Naive thymus-derived CD4-positive, alpha-beta T cell (primary cell): Measurements from ENCODE around the gene GPRASP3. TPM values are rescaled to one million over a fixed set of nuclear protein-coding genes. Genes with fewer than 3 reads are reported as not detected.
"Not testable (repeated sequence)": the region's sequence is repeated elsewhere in the genome, so short reads cannot be mapped to it uniquely, and the experiment has no call there.

ENCODE experiments used
- ATAC-seq: fragments of 150-1000 bp; cut with Tn5 transposase; 2 replicates; pipeline ENCODE4 v1.10.0; 2021; ENCODE audit warnings: mild to moderate bottlenecking, moderate library complexity
- CTCF ChIA-PET: fragments of 350-600 bp; sonication (Branson Sonifier 250); formaldehyde crosslinking; loops from one replicate; lab custom pipeline; 2021; ENCODE audit warnings: antibody characterized with exemption; lab: Charles Lee
- POLR2A ChIA-PET: fragments of 350-600 bp; sonication (Branson Sonifier 250); formaldehyde crosslinking; loops from one replicate; lab custom pipeline; 2021; ENCODE audit warnings: antibody characterized with exemption, inconsistent platforms; lab: Charles Lee
- DNase-seq, 9 donors: peaks; one replicate each; pipeline versions ENCODE4 v3.0.0 to v3.0.0-alpha.2; 2020 to 2022; ENCODE audit warnings: mixed read lengths in 1 of 9
- H3K27ac ChIP-seq: one replicate; pipeline ENCODE4 v1.7.0; 2013; ENCODE audit warnings: mild to moderate bottlenecking, low read depth, low read length, moderate library complexity
- H3K27me3 ChIP-seq, 2 donors: one replicate each; pipeline ENCODE4 v1.7.0; 2013; ENCODE audit warnings: low read length in 2 of 2, mild to moderate bottlenecking in 2 of 2, moderate library complexity in 2 of 2; ENCODE audit not compliant: control insufficient read depth in 2 of 2, insufficient read depth in 2 of 2
- H3K36me3 ChIP-seq, 3 experiments: 1 replicate in 2 of 3; 2 replicates in 1 of 3; pipeline ENCODE4 v1.7.0; 2013; ENCODE audit warnings: low read length in 3 of 3, mild to moderate bottlenecking in 3 of 3, moderate library complexity in 1 of 3; ENCODE audit not compliant: insufficient read depth in 3 of 3, control insufficient read depth in 2 of 3
- H3K4me1 ChIP-seq, 2 donors: one replicate each; pipeline ENCODE4 v1.7.0; 2013; ENCODE audit warnings: low read length in 2 of 2, mild to moderate bottlenecking in 2 of 2, moderate library complexity in 1 of 2; ENCODE audit not compliant: control insufficient read depth in 2 of 2, insufficient read depth in 2 of 2
- H3K4me3 ChIP-seq: 2 replicates; pipeline ENCODE4 v1.7.0; 2013; ENCODE audit warnings: mild to moderate bottlenecking, low read length
- H3K9me3 ChIP-seq, 3 experiments: 1 replicate in 2 of 3; 2 replicates in 1 of 3; pipeline ENCODE4 v1.7.0; 2013; ENCODE audit warnings: low read length in 3 of 3; ENCODE audit not compliant: control insufficient read depth in 2 of 3
- H3K27ac Mint-ChIP-seq, 9 donors: one replicate each; pipeline ENCODE4 v1.8.0; 2020 to 2022; ENCODE audit warnings: mixed read lengths in 9 of 9, mild to moderate bottlenecking in 8 of 9, moderate library complexity in 5 of 9, inconsistent platforms in 2 of 9
- H3K27me3 Mint-ChIP-seq, 5 donors: one replicate each; pipeline ENCODE4 v1.8.0; 2021 to 2022; ENCODE audit warnings: mixed read lengths in 5 of 5, mild to moderate bottlenecking in 1 of 5
- H3K36me3 Mint-ChIP-seq, 5 donors: one replicate each; pipeline ENCODE4 v1.8.0; 2020 to 2022; ENCODE audit warnings: mixed read lengths in 5 of 5, mild to moderate bottlenecking in 3 of 5, inconsistent platforms in 1 of 5
- H3K4me1 Mint-ChIP-seq, 7 donors: one replicate each; pipeline ENCODE4 v1.8.0; 2020 to 2022; ENCODE audit warnings: mixed read lengths in 7 of 7, mild to moderate bottlenecking in 3 of 7, inconsistent platforms in 1 of 7
- H3K4me3 Mint-ChIP-seq, 10 donors: one replicate each; pipeline ENCODE4 v1.8.0; 2020 to 2022; ENCODE audit warnings: mild to moderate bottlenecking in 10 of 10, mixed read lengths in 10 of 10, moderate library complexity in 6 of 10, inconsistent platforms in 2 of 10
- H3K9me3 Mint-ChIP-seq, 11 donors: one replicate each; pipeline ENCODE4 v1.8.0; 2020 to 2022; ENCODE audit warnings: mixed read lengths in 11 of 11, mild to moderate bottlenecking in 4 of 11, inconsistent platforms in 1 of 11, moderate library complexity in 1 of 11
- intact Hi-C, 2 donors: fragments of 100-400 bp; cut with micrococcal nuclease; formaldehyde crosslinking; loops; one replicate each; pipeline ENCODE4 v1.15.1; 2023
- polyA plus RNA-seq, 2 donors: library from polyadenylated mRNA; unstranded; fragments of 300-500 nt; fragmentation: Illumina TruSeq; gene quantifications; one replicate each; pipeline ENCODE4 v1.2.3, GENCODE V29; 2021
- total RNA-seq, 6 experiments: library from RNA in 5 of 6; stranded (reverse) in 5 of 6; gene quantifications; 1 replicate in 5 of 6; 2 replicates in 1 of 6; pipeline ENCODE4 v1.2.3 and lab custom pipeline; 2021 to 2026

GPRASP3 gene
- total and polyA plus RNA-seq, 7 experiments from 2014 or later, result 0.39 to 3.5 (median 1.9) TPM

DNA sequence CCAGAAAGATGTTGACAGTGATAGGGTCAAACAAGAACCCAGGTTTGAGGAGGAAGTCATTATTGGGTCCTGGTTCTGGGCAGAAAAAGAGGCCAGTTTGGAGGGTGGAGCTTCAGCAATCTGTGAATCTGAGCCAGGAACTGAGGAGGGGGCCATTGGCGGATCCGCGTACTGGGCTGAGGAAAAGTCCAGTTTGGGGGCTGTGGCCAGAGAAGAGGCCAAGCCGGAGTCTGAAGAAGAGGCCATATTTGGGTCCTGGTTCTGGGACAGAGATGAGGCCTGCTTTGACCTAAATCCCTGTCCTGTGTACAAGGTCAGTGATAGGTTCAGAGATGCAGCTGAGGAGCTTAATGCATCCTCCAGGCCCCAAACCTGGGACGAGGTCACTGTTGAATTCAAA lies 4.6 kb upstream of the GPRASP3 start:
- Histone ChIP-seq H3K4me3 (no peak overlapping the region), H3K36me3 (no peaks in the 10 kb centered on the region), H3K4me1 (no peaks in the 10 kb centered on the region), H3K27me3 (no peaks in the 10 kb centered on the region), H3K9me3 (no peaks in the 10 kb centered on the region), H3K27ac (no peak overlapping the region)
- Mint-ChIP-seq H3K27me3 (peaks cover 5 to 16% (median 6%) of the 10 kb centered on the region in 5 donors), H3K36me3 (peaks cover 0 to 2% (median 0%) of the 10 kb centered on the region in 5 donors), H3K4me3 (no peak overlapping the region), H3K4me1 (peaks cover 4 to 26% (median 21%) of the 10 kb centered on the region in 7 donors), H3K9me3 (peaks cover 0 to 1% (median 0%) of the 10 kb centered on the region in 11 donors), H3K27ac (peak overlapping the region in 1 of 9 donors; percentile 13)
- no peak for ATAC-seq
- ChIA-PET CTCF (no interaction called here), POLR2A (no interaction called here)
- no peak for DNase-seq
- intact Hi-C loops, result loop anchor here in 1 of 2 donors (10.0 kb wide), 1 partner anchor 49 kb away; no protein-coding TSS in a partner anchor

DNA sequence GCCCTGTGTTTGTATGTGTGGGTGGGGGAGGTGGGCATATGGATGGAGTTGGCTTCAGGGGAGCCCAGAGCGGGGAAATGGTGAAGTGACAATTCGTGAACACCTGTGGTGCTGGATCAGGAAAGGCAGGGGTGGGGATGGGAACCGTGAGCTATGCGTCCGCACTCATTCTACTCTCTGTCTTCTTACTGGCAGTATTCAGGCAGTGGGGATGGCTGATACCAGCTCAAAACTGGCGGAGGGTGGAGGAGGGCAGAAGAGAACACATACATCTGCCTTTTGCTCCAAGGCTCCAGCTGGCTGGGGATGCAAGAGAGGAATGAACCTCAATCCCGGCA lies 595 bp downstream of the GPRASP3 start:
- H3K36me3 ChIP-seq, H3K36me3 Mint-ChIP-seq, DNase-seq, CTCF ChIA-PET, H3K27ac ChIP-seq, H3K27me3 ChIP-seq, POLR2A ChIA-PET, H3K9me3 ChIP-seq, H3K27me3 Mint-ChIP-seq, H3K9me3 Mint-ChIP-seq, H3K4me1 ChIP-seq, ATAC-seq: not testable (repeated sequence)
- intact Hi-C loops, result loop anchor here (2.0 kb wide), 1 partner anchor 62 kb away; no protein-coding TSS in a partner anchor
- H3K4me1 Mint-ChIP-seq, result peaks cover 4 to 18% (median 15%) of the 10 kb centered on the region in 7 donors
- peak overlapping the region; percentile 88 to 96 (median 93) for H3K4me3 Mint-ChIP-seq
- peak overlapping the region in 5 of 9 donors; percentile 27 to 94 (median 89) for H3K27ac Mint-ChIP-seq
- peak overlapping the region; percentile 66 for H3K4me3 ChIP-seq

DNA sequence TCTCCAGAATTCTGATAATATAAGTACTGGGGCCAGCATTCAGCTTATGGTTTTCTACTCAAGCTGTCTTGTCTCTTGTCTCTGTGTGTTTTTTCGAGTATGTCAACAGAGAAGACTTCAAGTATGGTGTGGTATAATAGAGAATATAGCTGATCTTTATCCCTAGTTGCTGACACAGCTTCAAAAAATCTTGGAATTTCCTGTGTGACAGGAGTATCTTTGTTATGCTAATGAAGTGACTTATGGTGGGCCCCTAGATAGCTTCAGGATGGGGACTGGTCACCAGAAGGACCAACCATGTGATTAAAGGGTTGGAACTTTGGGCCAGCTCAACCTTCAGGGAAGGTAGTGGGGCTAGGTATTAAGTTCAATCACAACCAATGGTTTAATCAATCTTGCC lies 2.9 kb downstream of the GPRASP3 start:
- Mint-ChIP-seq H3K4me3 (no peak overlapping the region), H3K27ac (no peak overlapping the region), H3K9me3 (no peaks in the 10 kb centered on the region), H3K4me1 (peaks cover 4 to 18% (median 15%) of the 10 kb centered on the region in 7 donors), H3K36me3 (peaks cover 0 to 4% (median 2%) of the 10 kb centered on the region in 5 donors), H3K27me3 (no peaks in the 10 kb centered on the region)
- DNase-seq (no peak), ATAC-seq (no peak)
- H3K4me3 ChIP-seq, result no peak overlapping the region
- H3K9me3 ChIP-seq, result no peaks in the 10 kb centered on the region
- no peak overlapping the region for H3K27ac ChIP-seq
- intact Hi-C loops, result no loop called here
- H3K36me3 ChIP-seq, result no peaks in the 10 kb centered on the region
- CTCF ChIA-PET, result no interaction called here
- H3K27me3 ChIP-seq, result no peaks in the 10 kb centered on the region
- no peaks in the 10 kb centered on the region for H3K4me1 ChIP-seq
- POLR2A ChIA-PET, result no interaction called here

DNA sequence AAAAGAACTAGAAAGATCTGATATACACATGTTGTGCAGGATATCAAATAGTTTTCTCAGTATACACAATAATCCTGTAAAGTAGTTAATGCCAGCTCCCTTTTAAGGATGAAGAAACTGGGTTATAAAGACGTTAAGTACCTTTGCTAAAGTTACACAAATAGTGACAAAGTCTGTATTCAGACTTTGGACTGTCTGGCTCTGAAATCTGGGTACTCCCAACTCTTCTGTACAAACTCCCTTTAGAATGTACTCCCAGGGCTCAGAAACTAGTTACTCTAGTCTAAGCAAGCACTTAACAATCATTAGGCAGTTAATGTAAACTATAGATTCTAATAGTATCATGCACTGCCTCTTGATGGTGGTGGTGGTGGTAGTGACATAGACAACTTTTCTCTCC lies 7.2 kb downstream of the GPRASP3 start:
- ChIA-PET CTCF (no interaction called here), POLR2A (no interaction called here)
- no peak overlapping the region for H3K27ac Mint-ChIP-seq
- no peaks in the 10 kb centered on the region for H3K4me1 ChIP-seq
- no peaks in the 10 kb centered on the region for H3K9me3 Mint-ChIP-seq
- peaks cover 0 to 4% (median 0%) of the 10 kb centered on the region in 5 donors for H3K36me3 Mint-ChIP-seq
- no peak overlapping the region for H3K4me3 ChIP-seq
- H3K4me3 Mint-ChIP-seq, result no peak overlapping the region
- DNase-seq, result no peak
- no peaks in the 10 kb centered on the region for H3K27me3 ChIP-seq
- H3K36me3 ChIP-seq, result no peaks in the 10 kb centered on the region
- no peaks in the 10 kb centered on the region for H3K27me3 Mint-ChIP-seq
- no peak for ATAC-seq
- H3K9me3 ChIP-seq, result no peaks in the 10 kb centered on the region
- intact Hi-C loops, result no loop called here
- H3K4me1 Mint-ChIP-seq, result peaks cover 0 to 5% (median 0%) of the 10 kb centered on the region in 7 donors
- H3K27ac ChIP-seq, result no peak overlapping the region

DNA sequence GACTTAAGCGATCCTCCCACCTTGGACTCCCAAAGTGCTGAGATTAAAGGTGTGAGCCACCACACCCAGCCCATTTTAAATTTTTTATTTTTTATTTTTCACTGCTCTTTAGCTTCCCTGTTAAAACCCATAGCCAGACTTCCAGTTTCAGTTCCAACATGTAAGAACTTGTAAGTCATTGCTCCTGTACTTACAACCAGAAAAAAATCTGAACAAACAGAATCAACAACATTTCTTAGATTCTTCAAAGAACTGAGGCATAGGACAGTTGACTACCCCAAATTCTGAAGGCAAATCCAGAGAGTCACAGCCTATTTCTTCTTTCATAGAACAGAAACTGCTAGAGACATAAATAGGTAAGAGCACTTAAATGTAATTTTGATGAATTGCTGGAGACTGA lies 8.1 kb downstream of the GPRASP3 start:
- H3K4me3 Mint-ChIP-seq, result no peak overlapping the region
- H3K36me3 Mint-ChIP-seq, result peaks cover 0 to 4% (median 0%) of the 10 kb centered on the region in 5 donors
- H3K9me3 ChIP-seq, result no peaks in the 10 kb centered on the region
- H3K27ac Mint-ChIP-seq, result no peak overlapping the region
- DNase-seq (no peak), ATAC-seq (no peak)
- H3K36me3 ChIP-seq, result no peaks in the 10 kb centered on the region
- intact Hi-C loops, result no loop called here
- H3K9me3 Mint-ChIP-seq, result no peaks in the 10 kb centered on the region
- H3K27me3 Mint-ChIP-seq, result no peaks in the 10 kb centered on the region
- H3K4me1 Mint-ChIP-seq, result peaks cover 0 to 3% (median 0%) of the 10 kb centered on the region in 7 donors
- H3K27me3 ChIP-seq, result no peaks in the 10 kb centered on the region
- H3K4me1 ChIP-seq, result no peaks in the 10 kb centered on the region
- ChIA-PET CTCF (no interaction called here), POLR2A (no interaction called here)
- no peak overlapping the region for H3K27ac ChIP-seq
- no peak overlapping the region for H3K4me3 ChIP-seq

DNA sequence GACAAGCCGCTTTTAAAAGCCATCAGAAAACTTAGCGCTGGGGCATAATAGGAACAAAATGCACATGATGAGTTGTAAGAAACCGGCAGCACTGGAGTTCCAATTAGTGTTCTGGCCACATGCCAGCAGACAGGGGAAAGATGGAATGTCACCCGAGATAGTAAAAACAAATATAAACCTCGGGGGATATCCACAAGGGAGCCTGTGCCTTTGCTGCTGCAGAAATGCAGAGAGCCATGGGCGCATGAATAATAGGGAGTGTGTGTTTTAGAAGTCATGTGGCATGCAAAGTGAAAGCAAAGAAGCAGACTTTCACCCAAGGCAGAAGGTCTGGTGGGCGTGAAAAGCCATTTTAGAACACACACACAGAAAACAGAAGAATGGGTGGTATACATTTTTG lies 19.1 kb downstream of the GPRASP3 start:
- no peak for ATAC-seq
- H3K27ac Mint-ChIP-seq, result no peak overlapping the region
- no peaks in the 10 kb centered on the region for H3K4me1 ChIP-seq
- intact Hi-C loops, result no loop called here
- CTCF ChIA-PET, result no interaction called here
- no peaks in the 10 kb centered on the region for H3K36me3 ChIP-seq
- peaks cover 0 to 4% (median 0%) of the 10 kb centered on the region in 7 donors for H3K4me1 Mint-ChIP-seq
- no peak overlapping the region for H3K4me3 Mint-ChIP-seq
- no peak for DNase-seq
- no peaks in the 10 kb centered on the region for H3K27me3 Mint-ChIP-seq
- no peaks in the 10 kb centered on the region for H3K27me3 ChIP-seq
- no peaks in the 10 kb centered on the region for H3K9me3 ChIP-seq
- no peaks in the 10 kb centered on the region for H3K9me3 Mint-ChIP-seq
- H3K27ac ChIP-seq, result no peak overlapping the region
- peaks cover 0 to 3% (median 0%) of the 10 kb centered on the region in 5 donors for H3K36me3 Mint-ChIP-seq
- POLR2A ChIA-PET, result no interaction called here
- H3K4me3 ChIP-seq, result no peak overlapping the region

DNA sequence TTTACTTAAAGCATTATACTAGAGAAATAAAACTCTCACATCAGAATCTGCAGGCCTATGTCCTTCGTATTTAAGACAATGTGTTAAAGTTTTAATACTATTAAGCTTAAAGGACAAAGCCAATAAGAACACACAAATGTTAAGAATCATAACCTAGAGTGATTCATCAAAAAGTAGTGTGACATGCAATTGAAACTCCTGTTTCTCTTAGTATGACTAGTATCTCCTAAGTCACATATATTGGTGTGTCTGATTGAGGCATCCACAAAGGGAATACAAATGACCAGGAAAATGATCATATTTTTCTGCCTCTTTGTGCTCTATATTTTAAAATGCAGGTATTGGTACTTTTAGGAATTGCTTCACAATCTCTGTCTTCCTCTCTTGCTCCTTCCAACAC lies 23.8 kb downstream of the GPRASP3 start:
- Histone ChIP-seq H3K4me1 (no peaks in the 10 kb centered on the region), H3K9me3 (no peaks in the 10 kb centered on the region), H3K4me3 (no peak overlapping the region), H3K27ac (no peak overlapping the region), H3K36me3 (no peaks in the 10 kb centered on the region), H3K27me3 (no peaks in the 10 kb centered on the region)
- no peak for DNase-seq
- no peaks in the 10 kb centered on the region for H3K9me3 Mint-ChIP-seq
- POLR2A ChIA-PET, result no interaction called here
- peaks cover 0 to 5% (median 0%) of the 10 kb centered on the region in 7 donors for H3K4me1 Mint-ChIP-seq
- no peaks in the 10 kb centered on the region for H3K36me3 Mint-ChIP-seq
- intact Hi-C loops, result no loop called here
- no peak overlapping the region for H3K27ac Mint-ChIP-seq
- H3K27me3 Mint-ChIP-seq, result peaks cover 0 to 3% (median 0%) of the 10 kb centered on the region in 5 donors
- CTCF ChIA-PET, result no interaction called here
- peak overlapping the region in 1 of 10 donors; percentile 90 for H3K4me3 Mint-ChIP-seq
- no peak for ATAC-seq
